ENCODE results near the gene DAP.

Gene DAP

DNA sequence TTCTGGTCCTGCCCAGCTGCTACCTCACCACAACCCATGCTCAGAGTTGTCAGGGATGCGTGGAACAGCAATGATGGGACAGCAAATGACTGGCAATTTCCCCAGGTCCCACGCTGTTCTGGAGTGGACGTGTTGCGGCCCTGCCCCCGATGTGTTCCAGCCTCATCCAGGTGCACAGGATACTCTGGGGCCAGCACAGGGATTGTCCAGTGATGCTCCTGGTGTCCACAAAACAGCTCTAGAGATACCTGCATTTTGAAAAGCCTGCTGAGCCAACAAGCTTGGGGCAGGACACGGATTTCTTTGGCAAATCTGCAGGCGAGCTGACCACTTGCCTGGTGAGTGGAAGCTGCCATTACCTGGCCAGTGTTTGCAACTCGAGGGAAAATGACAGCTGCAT lies 108.4 kb downstream of the DAP start:
- DNase-seq (ENCODE audit: insufficient read length, low spot score) (no peak), FAIRE-seq (no peak)

DNA sequence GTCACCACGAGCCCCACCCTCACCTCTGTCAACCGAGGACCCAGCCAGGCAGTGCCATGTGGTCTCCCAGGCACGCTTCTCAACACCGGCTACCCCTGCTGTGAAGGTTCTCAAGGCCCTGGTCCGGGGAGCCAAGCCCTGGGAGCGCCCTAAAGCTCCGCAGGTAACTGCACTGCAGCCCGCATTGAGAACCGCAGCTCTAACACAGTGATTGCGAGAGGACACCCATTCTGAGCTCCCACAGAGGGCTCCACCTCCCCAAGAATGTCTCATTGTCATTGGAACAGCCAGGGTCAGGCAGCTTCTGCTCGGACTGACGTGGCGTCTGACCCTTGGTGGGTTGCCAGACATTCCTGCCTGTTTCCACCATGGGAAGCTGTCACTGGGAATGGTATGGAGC lies 108.9 kb downstream of the DAP start:
- DNase-seq (ENCODE audit: insufficient read length, low spot score) (no peak), FAIRE-seq (no peak)
- TF ChIP-seq, protein P1, sequence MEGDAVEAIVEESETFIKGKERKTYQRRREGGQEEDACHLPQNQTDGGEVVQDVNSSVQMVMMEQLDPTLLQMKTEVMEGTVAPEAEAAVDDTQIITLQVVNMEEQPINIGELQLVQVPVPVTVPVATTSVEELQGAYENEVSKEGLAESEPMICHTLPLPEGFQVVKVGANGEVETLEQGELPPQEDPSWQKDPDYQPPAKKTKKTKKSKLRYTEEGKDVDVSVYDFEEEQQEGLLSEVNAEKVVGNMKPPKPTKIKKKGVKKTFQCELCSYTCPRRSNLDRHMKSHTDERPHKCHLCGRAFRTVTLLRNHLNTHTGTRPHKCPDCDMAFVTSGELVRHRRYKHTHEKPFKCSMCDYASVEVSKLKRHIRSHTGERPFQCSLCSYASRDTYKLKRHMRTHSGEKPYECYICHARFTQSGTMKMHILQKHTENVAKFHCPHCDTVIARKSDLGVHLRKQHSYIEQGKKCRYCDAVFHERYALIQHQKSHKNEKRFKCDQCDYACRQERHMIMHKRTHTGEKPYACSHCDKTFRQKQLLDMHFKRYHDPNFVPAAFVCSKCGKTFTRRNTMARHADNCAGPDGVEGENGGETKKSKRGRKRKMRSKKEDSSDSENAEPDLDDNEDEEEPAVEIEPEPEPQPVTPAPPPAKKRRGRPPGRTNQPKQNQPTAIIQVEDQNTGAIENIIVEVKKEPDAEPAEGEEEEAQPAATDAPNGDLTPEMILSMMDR (IDR thresholded peaks at IDR 0.05; ENCODE audit: insufficient read depth, missing control alignments): no peak

More for the DNA sequence above, 108.4 kb downstream of the DAP start:
- TF ChIP-seq, protein P1 (IDR thresholded peaks at IDR 0.05; ENCODE audit: insufficient read depth, missing control alignments): no peak

- DNase-seq (ENCODE audit: insufficient read length, low spot score): no peak
- FAIRE-seq: no peak
- TF ChIP-seq, protein P1 (IDR thresholded peaks at IDR 0.05; ENCODE audit: insufficient read depth, missing control alignments): no peak
Observed at GRCh38 chr5:10649666-10650380, 111.2 kb downstream of the DAP start.

- FAIRE-seq: no peak
- TF ChIP-seq, protein P1 (IDR thresholded peaks at IDR 0.05; ENCODE audit: insufficient read depth, missing control alignments): no peak
- DNase-seq (ENCODE audit: insufficient read length, low spot score): no peak
Observed at GRCh38 chr5:10648806-10649665, 112.0 kb downstream of the DAP start.

DNA sequence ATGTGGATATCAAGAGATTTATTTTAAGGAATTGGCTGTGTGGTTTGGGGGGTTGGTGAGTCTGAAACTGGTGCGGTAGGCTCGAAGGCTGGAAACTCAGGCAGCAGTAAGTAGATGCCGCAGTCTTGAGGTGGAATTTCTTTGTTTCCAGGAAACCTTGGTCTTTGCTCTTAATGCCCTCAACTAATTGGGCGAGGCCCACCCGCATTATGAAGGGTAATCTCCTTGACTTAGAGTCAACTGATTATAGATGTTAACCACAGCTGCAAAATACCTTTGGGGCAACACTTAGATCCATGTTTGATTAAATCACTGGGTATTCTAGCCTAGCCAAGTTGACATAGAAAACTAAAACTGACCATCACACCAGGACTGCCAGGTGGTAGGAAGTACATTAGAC lies 113.4 kb downstream of the DAP start:
- no peak for FAIRE-seq
- no peak for DNase-seq (ENCODE audit: insufficient read length, low spot score)
- TF ChIP-seq, protein P1 (IDR thresholded peaks at IDR 0.05; ENCODE audit: insufficient read depth, missing control alignments): no peak

GRCh38 chr5:10645671-10646070 lies 115.4 kb downstream of the DAP start:
- FAIRE-seq: no peak
- no peak for DNase-seq (ENCODE audit: insufficient read length, low spot score)
- TF ChIP-seq, protein P1 (IDR thresholded peaks at IDR 0.05; ENCODE audit: insufficient read depth, missing control alignments): no peak

GRCh38 chr5:10645146-10645545 lies 115.9 kb downstream of the DAP start:
- TF ChIP-seq, protein P1 (IDR thresholded peaks at IDR 0.05; ENCODE audit: insufficient read depth, missing control alignments): no peak
- FAIRE-seq (no peak), DNase-seq (ENCODE audit: insufficient read length, low spot score) (no peak)

Data from D721Med (cell line).